K562 (cell line): ENCODE data around the gene TRAF7. TPM values are rescaled to one million over a fixed set of nuclear protein-coding genes. Genes with fewer than 3 reads are reported as not detected.

Source experiments
- BRCA1 ChIP-seq, 2 experiments: fragments of 450-650 bp in 1 of 2; sonication (generic) in 1 of 2; formaldehyde crosslinking in 1 of 2; IDR thresholded peaks; 2 replicates each; pipeline versions ENCODE4 v1.5.0 to v1.6.1; 2017 to 2020; ENCODE audit warnings: mild to moderate bottlenecking in 1 of 2, missing genetic modification reagents in 1 of 2
- CBX1 ChIP-seq: sonication (generic); IDR thresholded peaks from 2 replicates; pipeline ENCODE4 v1.6.1; 2016; ENCODE audit warnings: antibody characterized with exemption, low read depth, mild to moderate bottlenecking
- MGA ChIP-seq: fragments of 450-650 bp; IDR thresholded peaks from 2 replicates; pipeline ENCODE4 v1.6.1; 2016; ENCODE audit warnings: mild to moderate bottlenecking, moderate library complexity
- MTA3 ChIP-seq: fragments of 450-650 bp; formaldehyde crosslinking; IDR thresholded peaks from 2 replicates; pipeline ENCODE4 v1.6.1; 2017; ENCODE audit warnings: mild to moderate bottlenecking, borderline replicate concordance
- SRSF3 ChIP-seq: fragments of 200-400 bp; formaldehyde crosslinking; IDR thresholded peaks from 2 replicates; pipeline ENCODE4 v1.6.1; 2016; ENCODE audit warnings: mild to moderate bottlenecking, low read length, moderate library complexity; ENCODE audit not compliant: insufficient read depth
- ZBTB40 ChIP-seq, 2 experiments: fragments of 450-650 bp in 1 of 2; sonication (generic) in 1 of 2; formaldehyde crosslinking in 1 of 2; IDR thresholded peaks; 2 replicates each; pipeline versions ENCODE4 v1.7.1 to v1.9.0; 2016 to 2022; ENCODE audit warnings: inconsistent platforms in 1 of 2, mild to moderate bottlenecking in 1 of 2, missing genetic modification reagents in 1 of 2
- ZNF143 ChIP-seq: sonication (generic); formaldehyde crosslinking; IDR thresholded peaks from 2 replicates; pipeline ENCODE4 v1.9.0; 2022; ENCODE audit warnings: mild to moderate bottlenecking, missing genetic modification reagents
- polyA plus RNA-seq, 8 experiments: library from polyadenylated mRNA; depleted of rRNA in 4 of 8; stranded (reverse) in 5 of 8; unstranded in 3 of 8; fragments of >200 nt; fragmentation: Nextera tagmentation in 2 of 8; fragmentation: Illumina TruSeq in 1 of 8; extraction: Ambion mirVana in 2 of 8; extraction: Trizol in 1 of 8; gene quantifications; 2 replicates each; pipeline versions ENCODE4 v1.2.1 to v1.2.3, GENCODE V29; 2011 to 2014; ENCODE audit warnings: inconsistent platforms in 1 of 8, missing spikeins in 1 of 8
- total RNA-seq, 7 experiments: library from RNA; depleted of rRNA in 6 of 7; stranded (reverse); fragments of >200 nt in 6 of 7; fragmentation: Illumina TruSeq in 2 of 7; extraction: Trizol in 2 of 7; gene quantifications; 2 replicates each; pipeline versions ENCODE4 v1.2.1 to v1.2.3, GENCODE V29; 2011 to 2021; ENCODE audit warnings: low replicate concordance in 1 of 7

The TRAF7 gene
- total and polyA plus RNA-seq, 9 of the 15 experiments (the other 6 are each of a cell fraction or from before 2014, with no cell fraction given) = 1.1 to 113 (median 41.6) TPM

- TF ChIP-seq MGA (peak; percentile 35; the same call in 1 of the 2 replicates), BRCA1 (IDR thresholded peaks at IDR 0.05) (no peak), BRCA1 (CRISPR knock-in tag; IDR thresholded peaks at IDR 0.05) (no peak), ZBTB40 (IDR thresholded peaks at IDR 0.05) (peak; percentile 41; the same call in 1 of the 2 replicates), ZBTB40 (CRISPR knock-in tag; IDR thresholded peaks at IDR 0.05) (0 out of 2 replicates have a peak, but pooled peaks have one; percentile 27), MTA3 (no peak), ZNF143 (CRISPR knock-in tag) (no peak), CBX1 (no peak), SRSF3 (no peak)
These were observed 50.4 kb downstream of the TRAF7 start (continued) for GRCh38 chr16:2205967-2206313.
